Activated CD4-positive, CD25-positive, alpha-beta regulatory T cell treated with anti-CD3 and anti-CD28 coated beads, Interleukin-2, amount 50 U/mL, for 24 hours (primary cell): ENCODE data around the gene PRDX1.
"Not testable (repeated sequence)": the region's sequence is repeated elsewhere in the genome, so short reads cannot be mapped to it uniquely, and the experiment has no call there.

ENCODE experiments used
- ATAC-seq, 2 donors: fragments of 150-1000 bp; cut with Tn5 transposase; one replicate each; pipeline ENCODE4 v1.10.0; 2021; ENCODE audit warnings: mild to moderate bottlenecking in 1 of 2, moderate library complexity in 1 of 2

Gene PRDX1

DNA sequence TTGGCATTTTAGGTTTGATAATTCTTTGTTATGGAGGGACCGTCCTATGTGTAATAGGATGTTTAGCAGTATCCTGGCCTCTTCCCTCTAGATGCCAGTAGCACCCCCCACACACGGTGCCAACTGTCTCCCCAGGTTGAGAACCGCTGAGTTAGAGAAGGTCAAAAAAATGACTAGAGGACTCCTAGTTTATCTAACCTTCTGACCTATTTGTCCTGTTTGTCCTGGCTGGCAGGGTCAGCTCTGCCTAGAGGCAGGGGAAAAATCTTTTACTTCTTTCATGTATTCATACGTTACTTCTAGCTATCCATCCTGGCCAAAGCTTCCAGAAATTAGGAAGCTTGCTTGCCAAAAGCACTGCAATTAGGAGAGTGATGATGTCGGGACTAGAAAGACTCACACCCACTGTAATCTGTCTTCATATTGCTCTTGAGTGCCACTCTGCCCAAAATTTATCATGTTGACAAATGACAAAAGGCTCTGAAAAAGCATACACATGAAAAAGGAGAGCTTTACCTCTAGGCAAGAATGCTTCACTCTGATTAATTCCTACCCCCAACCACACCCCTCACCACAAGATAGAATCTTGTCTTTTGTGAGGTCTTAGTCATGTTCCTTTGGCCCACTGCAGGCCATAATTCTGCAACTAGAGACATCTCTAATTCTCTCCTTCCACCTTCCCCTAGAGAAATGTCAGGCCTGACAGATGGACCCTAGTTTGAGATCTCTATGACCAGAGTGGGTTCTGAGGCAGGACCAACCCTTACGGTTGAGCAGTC, 14.5 kb upstream of the PRDX1 start:
- ATAC-seq, result peak; percentile 86 to 94

DNA sequence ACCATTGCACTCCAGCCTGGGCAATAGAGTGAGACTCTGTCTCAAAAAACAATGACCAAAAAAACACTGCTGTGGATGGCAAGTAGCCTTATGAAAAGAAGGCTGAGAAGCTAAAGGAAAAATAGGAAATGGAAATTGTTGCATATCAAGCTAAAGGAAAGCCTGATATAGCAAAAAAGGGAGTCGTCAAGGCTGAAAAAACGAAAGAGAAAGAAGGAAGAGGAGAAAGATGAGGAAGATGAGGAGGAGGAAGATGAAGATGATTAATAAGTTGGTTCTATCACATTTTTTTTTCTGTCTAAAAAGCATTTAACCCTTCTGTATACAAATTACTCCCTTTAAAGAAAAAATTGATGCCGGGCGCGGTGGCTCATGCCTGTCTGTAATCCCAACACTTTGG, 10.2 kb upstream of the PRDX1 start:
- ATAC-seq, result no peak

DNA sequence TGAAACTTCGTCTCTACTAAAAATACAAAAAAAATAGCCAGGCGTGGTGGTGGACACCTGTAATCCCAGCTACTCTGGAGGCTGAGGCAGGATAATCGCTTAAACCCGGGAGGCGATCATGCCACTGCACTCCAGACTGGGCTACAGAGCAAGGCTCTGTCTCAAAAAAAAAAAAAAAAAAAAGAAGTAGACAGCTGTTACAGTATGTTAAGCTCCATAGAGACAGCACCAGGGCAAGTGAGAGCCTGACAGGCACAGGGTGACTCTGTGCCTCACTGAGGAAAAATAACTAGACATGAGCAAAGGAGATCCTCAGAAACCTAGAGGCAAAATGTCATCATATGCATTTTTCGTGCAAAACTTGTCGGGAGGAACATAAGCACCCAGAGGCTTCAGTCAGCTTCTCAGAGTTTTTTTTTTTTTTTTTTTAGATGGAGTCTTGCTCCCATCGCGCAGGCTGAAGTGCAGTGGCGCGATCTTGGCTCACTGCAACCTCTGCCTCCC, 9.0 kb upstream of the PRDX1 start:
- ATAC-seq, result no peak

DNA sequence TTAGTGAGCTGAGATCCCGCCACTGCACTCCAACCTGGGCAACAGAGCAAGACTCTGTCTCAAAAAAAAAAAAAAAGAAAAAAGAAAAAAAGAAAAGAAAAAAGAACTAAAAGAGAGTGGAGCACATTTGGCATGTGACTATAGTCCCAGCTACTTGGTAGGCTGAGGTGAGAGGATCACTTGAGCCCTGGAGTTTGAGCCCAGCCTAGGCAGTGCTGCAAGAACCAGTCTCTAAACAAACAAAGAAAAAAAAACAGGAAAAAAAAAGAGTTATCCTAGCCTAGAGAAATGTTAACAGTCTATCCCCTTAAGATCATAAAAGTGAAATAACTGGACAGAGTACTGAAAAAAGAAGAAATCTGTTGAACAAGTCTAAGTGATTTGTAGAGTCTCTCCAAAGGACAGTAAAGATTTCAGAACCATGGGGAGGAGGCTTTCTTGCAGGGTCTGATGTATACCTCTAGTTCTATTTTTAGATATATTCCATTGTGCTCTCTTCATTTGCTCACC, 4.5 kb upstream of the PRDX1 start:
- no peak for ATAC-seq

DNA sequence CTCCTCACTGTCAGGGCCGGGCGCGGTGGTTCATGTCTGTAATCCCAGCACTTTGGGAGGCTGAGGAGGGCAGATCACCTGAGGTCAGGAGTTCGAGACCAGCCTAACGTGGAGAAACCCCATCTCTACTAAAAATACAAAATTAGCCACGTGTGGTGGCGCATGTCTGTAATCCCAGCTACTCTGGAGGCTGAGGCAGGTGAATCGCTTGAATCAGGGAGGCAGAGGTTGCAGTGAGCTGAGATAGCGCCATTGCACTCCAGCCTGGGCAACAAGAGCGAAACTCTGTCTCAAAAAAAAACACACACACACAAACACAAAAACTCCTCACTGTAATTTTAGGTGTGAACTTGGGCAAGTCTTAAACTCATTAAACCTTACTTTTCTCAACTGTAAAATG, 2.3 kb upstream of the PRDX1 start:
- ATAC-seq, result not testable (repeated sequence)

DNA sequence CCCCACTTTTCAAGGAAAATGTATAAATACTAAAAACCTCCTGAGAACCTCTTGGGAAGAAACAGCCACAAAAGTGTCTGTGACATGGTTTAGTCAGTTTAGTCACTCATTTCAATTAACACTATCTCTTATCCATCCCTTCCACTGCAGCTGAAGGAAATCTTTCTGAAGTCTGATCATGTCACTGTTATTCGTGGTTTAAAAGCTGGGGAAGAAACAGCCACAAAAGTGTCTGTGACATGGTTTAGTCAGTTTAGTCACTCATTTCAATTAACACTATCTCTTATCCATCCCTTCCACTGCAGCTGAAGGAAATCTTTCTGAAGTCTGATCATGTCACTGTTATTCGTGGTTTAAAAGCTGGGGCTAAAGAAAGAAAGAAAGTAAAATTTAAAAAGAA, 1.8 kb upstream of the PRDX1 start:
- ATAC-seq, result peak in 1 of 2 donors; percentile 18

DNA sequence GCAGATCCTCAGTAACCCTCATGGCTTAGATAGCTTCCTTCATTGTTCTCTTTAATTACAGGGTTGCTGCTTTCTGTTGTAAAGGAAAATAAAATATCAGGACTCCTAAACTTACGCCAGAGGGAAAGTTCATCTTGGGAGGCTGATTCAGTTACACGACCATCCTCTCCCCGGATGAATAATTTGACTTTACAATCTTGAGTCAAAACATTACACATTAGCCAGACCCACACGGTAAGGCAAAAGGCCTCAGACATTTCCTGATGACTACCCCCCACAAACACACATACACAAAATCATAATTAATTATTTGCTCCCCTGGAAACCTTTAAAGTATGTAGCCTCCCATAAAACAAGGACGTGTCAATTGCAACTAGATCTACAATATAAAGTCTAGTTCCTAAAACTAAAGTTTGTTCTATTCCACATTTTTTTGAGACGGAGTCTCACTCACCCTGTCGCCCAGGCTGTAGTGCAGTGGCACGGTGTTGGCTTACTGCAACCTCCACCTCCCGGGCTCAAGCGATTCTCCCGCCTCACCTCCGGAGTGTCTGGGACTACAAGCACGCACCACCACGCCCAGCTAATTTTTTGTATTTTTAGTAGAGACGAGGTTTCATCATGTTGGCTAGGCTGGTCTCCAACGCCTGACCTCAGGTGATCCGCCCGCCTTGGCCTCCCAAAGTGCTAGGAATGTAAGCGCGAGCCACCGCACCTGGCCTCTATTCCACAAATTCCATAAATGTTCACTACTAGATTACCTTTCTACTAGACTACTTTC, 830 bp upstream of the PRDX1 start:
- peak; percentile 50 to 52 for ATAC-seq

DNA sequence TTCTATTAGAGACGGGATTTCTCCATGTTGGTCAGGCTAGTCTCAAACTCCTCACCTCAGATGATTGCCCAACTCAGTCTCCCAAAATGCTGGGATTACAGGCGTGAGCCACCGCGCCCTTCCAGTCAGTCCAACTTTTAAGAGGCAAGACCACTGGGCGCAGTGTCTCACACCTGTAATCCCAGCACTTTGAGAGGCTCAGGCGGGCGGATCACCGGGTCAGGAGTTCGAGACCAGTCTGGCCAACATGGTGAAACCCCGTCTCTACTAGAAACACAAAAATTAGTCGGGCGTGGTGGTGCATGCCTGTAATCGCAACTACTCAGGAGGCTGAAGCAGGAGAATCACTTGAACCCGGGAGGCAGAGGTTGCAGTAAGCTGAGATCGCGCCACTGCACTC, 1.9 kb downstream of the PRDX1 start:
- ATAC-seq, result not testable (repeated sequence)

DNA sequence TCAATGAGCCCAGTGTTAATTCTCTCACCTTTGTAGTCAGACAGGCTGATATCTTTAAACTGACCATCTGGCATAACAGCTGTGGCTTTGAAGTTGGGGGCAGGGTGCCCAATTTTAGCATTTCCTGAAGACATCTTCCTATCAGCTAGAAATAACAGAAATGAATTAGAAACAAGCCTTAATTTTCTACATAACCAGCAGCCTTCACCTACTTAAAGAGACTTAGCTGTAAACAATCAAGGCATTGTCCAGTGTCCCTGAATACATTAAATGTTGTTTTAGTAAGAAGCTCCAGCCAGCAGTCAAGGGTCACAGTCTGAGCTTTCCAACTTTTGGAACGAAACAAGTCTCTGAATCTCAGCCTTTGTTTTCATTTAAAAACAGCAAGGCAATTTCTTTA, 2.8 kb downstream of the PRDX1 start:
- ATAC-seq, result no peak

DNA sequence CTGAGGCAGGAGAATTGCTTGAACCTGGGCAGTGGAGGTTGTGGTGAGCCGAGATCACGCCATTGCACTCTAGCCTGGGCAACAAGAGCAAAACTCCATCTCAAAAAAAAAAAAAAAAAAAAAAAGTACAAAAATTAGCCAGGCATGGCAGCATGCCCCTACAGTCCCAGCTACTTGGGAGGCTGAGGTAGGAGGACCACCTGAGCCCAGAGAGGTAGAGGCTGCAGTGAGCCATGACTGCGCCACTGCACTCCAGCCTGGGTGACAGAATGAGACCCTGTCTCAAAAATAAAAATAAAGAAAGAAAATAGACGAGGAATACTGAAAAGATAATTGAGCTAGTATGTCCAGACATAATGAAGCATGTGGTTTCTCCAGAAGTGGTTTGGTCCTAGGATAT, 3.3 kb downstream of the PRDX1 start:
- ATAC-seq, result not testable (repeated sequence)

DNA sequence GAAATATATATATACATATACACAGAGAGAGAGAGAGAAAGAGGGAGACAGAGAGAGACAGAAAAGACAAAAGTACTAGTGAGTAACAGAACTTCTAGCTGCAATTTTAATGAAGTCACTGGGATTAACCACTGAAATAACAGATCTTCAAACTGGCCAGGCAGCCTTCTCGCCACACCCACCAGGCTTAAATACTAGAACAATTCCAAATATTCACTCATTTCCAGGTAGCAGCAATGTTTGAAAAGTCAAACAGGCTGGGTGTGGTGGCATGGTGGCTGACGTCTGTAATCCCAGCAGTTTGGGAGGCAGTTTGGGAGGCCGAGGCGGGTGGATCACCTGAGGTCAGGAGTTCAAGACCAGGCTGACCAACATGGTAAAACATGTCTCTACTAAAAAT, 5.2 kb downstream of the PRDX1 start:
- ATAC-seq, result no peak

DNA sequence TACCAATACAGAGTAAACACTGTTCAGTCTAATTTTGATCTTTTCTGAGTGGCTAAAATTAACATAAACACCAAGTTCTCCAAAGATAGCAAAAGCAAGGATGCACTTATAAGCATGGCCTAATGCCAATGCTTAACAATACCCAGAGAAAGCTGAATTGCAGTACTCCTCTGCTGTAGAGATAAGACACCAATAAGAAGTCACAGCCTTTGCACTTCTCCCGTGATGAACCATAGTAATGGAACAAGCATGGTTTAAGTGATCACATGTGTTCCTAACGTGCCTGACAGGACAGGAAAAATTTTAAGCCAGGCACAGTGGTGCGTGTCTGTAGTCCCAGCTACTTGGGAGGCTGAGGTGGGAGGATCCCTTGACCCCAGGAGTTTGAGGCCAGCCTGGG, 5.6 kb downstream of the PRDX1 start:
- ATAC-seq, result no peak

DNA sequence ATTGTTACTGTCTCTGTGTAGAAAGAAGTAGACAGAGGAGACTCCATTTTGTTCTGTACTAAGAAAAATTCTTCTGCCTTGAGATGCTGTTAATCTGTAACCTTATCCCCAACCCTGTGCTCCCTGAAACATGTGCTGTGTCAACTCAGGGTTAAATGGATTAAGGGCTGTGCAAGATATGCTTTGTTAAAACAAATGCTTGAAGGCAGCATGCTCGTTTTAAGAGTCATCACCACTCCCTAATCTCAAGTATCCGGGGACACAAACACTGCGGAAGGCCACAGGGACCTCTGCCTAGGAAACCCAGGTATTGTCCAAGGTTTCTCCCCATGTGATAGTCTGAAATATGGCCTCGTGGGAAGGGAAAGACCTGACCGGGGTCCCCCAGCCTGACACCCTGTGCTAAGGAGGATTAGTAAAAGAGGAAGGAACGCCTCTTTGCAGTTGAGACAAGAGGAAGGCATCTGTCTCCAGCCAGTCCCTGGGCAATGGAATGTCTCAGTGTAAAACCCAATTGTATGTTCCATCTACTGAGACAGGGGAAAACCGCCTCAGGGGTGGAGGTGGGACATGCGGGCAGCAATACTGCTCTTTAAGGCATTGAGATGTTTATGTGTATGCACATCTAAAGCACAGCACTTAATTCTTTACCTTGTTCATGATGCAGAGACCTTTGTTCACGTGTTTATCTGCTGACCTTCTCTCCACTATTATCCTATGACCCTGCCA, 8.0 kb downstream of the PRDX1 start:
- not testable (repeated sequence) for ATAC-seq

DNA sequence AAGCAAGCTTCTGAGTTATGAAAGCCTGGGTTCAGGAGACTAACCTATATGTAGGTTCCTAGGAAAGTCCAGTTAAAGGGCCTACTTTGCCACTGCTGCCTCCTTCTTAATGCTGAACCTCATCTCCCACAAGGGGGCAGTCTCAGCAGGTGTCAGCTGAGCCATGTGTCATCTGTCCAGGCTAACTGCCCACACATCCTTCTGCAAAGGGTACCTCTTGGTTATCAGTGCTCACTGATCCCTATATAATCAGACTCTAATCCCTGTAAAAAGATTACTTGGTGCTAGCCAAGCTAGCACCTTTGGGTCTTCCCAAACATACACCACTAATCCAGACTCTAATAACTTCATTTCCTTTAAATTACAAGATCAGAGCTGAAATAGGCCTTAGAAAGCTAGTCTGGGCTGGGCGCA, 9.0 kb downstream of the PRDX1 start:
- ATAC-seq, result peak; percentile 71 to 74

DNA sequence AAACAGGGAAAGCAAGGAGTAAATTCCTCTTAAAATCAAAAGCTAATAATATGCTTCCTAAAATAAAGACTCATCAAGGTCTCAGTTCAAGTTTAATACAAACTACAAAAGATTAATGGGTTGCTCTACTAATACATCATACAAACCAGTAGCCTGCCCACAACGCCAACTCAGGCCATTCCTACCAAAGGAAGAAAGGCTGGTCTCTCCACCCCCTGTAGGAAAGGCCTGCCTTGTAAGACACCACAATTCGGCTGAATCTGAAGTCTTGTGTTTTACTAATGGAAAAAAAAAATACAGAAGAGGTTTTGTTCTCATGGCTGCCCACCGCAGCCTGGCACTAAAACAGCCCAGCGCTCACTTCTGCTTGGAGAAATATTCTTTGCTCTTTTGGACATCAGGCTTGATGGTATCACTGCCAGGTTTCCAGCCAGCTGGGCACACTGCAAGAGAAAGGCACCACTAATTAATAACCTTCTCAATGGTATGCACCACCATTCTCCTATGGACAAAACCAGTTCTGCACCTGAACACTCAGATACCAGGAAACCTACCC, 10.6 kb downstream of the PRDX1 start:
- no peak for ATAC-seq

DNA sequence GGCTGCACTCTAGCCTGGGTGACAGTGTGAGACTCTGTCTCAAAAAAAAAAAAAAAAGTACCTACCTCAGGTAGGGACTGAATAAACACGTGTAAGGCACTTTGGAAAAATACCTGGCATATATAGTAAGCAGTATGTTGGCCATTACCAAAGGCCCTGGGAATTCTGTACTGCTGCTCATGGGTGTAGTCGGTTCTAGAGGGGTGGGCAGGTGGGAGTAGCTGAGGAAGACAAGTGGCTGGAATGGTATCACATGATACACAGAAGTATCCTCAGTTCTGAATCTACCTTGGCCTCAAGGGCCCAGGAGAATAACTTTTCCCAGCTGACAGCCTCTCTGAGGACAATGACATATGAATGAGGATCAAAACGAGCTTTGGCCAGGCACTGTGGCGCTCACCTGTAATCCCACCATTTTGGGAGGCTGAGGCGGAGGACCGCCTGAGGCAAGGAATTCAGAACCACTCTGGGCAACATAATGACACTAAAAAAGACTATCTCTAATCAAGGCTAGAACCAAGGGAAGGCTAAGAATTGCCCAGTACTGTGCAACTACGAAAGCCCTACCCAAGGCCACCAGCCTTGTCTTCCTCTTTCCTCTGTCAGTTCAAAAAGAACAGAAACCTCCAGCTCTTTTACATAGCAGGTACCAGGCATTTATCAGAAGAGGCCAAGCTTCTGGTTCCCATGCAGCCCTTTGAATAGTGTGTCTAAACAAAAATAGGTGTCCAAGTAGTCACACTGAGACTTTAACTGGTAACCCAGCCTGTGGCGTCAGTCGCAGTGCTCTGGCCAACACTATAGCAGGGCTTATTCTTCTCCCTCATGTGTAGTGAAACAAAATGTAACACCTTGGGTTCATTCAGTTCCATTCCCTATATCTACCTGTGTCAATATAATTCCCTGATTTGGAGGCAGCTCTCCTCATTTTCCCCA, 11.4 kb downstream of the PRDX1 start:
- no peak for ATAC-seq

DNA sequence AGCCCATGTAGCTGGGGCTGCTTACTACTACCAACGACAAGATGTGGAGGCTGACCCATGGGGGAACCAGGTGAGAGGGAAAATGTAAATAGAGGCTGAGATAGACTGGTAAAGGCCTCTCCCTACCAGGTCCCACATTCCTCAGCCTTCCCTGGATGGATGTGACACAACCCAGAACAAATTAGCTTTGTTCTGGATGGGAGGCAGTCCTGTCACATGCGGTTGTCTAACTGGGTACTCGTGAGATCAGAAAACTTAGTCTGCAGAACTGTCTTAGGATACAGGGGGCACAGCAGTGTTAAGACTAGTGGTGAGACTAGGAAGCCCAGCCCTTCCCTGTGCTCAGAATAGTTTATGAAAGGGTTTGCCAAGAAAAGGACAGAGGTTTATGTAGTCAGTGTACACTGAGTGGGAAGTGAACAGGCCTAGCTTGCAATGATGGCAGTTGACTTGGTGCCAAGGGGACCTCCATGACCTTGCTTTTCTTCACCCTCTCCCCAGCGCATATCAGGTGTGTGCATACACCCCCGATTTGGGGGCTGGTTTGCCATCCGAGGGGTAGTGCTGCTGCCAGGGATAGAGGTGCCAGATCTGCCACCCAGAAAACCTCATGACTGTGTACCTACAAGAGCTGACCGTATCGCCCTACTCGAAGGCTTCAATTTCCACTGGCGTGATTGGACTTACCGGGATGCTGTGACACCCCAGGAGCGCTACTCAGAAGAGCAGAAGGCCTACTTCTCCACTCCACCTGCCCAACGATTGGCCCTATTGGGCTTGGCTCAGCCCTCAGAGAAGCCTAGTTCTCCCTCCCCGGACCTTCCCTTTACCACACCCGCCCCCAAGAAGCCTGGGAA, 13.2 kb downstream of the PRDX1 start:
- ATAC-seq, result peak in 1 of 2 donors; percentile 36

DNA sequence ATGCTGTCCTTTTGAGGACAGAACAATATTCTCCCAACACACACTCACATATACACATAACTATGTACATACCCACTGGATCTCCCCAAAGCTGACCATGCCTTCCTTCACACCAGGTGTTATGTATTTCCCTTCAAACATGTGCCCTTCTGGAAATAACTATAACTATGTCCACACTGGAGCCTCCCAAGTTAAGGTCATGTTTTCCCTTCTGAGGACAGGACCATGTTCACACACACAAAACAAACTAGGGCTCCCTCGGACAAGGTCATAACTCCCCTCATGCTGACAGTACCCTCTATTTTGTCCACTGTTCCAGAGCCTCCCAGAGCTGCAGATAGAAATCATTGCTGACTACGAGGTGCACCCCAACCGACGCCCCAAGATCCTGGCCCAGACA, 13.8 kb downstream of the PRDX1 start:
- ATAC-seq, result no peak

DNA sequence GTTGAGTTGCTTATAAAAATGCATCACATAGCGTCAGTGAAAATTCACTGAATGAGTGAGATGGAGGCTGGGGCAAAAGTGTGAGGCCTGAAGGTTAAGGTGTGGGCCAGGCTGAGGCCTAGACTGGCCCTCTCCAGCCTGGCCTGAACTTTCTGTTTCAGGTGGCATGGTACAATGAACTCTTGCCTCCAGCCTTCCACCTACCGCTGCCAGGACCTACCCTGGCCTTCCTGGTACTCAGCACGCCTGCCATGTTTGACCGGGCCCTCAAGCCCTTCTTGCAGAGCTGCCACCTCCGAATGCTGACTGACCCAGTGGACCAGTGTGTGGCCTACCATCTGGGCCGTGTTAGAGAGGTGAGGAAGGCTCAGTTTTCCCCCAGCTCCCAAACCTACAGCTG, 14.5 kb downstream of the PRDX1 start:
- no peak for ATAC-seq
